ENCODE data around the gene HAUS7. TPM values are rescaled to one million over a fixed set of nuclear protein-coding genes. Genes with fewer than 3 reads are reported as not detected.

Gene HAUS7
- total and polyA plus RNA-seq, 2 donors from 2014 or later, result 28.1 to 47.6 TPM

DNA sequence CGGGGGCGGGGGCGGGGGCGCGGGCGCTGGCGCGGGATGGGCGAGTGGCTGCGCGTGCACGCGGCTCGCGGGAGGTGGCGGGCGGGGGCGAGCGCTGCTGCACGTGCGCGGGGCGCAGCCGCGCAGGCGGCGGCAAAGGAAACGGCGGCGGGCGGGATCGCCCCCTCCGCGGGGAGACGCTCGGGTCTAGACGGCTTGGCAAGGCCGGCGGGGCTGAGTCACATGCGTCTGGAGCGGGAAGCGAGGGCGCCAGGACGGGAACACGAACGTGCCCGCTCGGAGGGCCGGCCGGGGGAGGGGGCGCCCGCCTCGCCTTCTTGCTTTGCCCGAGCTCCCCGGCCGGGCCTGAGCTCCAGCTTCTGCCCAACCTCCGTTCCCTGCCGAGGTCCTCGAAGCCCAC, 4.3 kb upstream of the HAUS7 start:
- Histone ChIP-seq H3K27ac (ENCODE audit: low read depth in 2 of 2, low read length in 2 of 2) (no peak overlapping the region), H3K9ac (ENCODE audit: low read length in 3 of 3) (no peak overlapping the region), H3K9me3 (ENCODE audit: control insufficient read depth in 2 of 3, insufficient read depth in 1 of 3, low read length in 3 of 3) (no peaks in the 10 kb centered on the region), H3K27me3 (ENCODE audit: control insufficient read depth, insufficient read depth, low read length) (no peaks in the 10 kb centered on the region), H3K4me1 (ENCODE audit: control insufficient read depth in 2 of 3, insufficient read depth in 2 of 3, low read depth in 1 of 3, low read length in 3 of 3) (peaks cover 0 to 7% (median 0%) of the 10 kb centered on the region in 3 donors), H3K36me3 (ENCODE audit: control insufficient read depth in 2 of 3, insufficient read depth in 3 of 3, low read length in 3 of 3) (no peaks in the 10 kb centered on the region), H3K4me3 (ENCODE audit: low read length in 3 of 3) (no peak overlapping the region)
- DNase-seq, result peak in 4 of 5 donors; percentile 44 to 93 (median 66)
- no peak for FAIRE-seq
- TF ChIP-seq, protein P1, sequence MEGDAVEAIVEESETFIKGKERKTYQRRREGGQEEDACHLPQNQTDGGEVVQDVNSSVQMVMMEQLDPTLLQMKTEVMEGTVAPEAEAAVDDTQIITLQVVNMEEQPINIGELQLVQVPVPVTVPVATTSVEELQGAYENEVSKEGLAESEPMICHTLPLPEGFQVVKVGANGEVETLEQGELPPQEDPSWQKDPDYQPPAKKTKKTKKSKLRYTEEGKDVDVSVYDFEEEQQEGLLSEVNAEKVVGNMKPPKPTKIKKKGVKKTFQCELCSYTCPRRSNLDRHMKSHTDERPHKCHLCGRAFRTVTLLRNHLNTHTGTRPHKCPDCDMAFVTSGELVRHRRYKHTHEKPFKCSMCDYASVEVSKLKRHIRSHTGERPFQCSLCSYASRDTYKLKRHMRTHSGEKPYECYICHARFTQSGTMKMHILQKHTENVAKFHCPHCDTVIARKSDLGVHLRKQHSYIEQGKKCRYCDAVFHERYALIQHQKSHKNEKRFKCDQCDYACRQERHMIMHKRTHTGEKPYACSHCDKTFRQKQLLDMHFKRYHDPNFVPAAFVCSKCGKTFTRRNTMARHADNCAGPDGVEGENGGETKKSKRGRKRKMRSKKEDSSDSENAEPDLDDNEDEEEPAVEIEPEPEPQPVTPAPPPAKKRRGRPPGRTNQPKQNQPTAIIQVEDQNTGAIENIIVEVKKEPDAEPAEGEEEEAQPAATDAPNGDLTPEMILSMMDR (IDR thresholded peaks at IDR 0.05; ENCODE audit: borderline replicate concordance, extremely low read depth, insufficient read depth), result no peak
- intact Hi-C loops (cut with DNase I), result no loop called here

DNA sequence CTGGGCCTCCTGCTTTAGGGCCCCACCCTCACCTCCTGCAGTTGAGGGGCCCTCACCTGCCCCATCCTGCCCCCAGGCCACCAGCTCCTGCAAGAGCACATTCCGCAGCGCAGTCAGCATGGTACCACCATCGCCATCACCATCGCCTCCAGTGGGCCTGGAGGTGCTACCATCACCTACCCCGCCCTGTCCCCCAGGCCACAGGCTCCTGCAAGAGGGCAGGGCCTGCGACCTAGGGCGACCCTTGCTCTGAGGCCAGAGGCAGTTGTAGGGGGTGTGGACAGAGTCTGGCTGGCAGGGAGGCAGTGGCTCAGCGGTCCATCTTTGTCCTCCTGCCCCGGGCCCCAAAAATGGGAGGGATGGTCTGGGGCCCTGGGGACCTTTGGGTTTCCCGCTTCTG, 3.9 kb upstream of the HAUS7 start:
- Histone ChIP-seq H3K9me3 (ENCODE audit: control insufficient read depth in 2 of 3, insufficient read depth in 1 of 3, low read length in 3 of 3) (no peaks in the 10 kb centered on the region), H3K36me3 (ENCODE audit: control insufficient read depth in 2 of 3, insufficient read depth in 3 of 3, low read length in 3 of 3) (no peaks in the 10 kb centered on the region), H3K27me3 (ENCODE audit: control insufficient read depth, insufficient read depth, low read length) (no peaks in the 10 kb centered on the region), H3K4me1 (ENCODE audit: control insufficient read depth in 2 of 3, insufficient read depth in 2 of 3, low read depth in 1 of 3, low read length in 3 of 3) (peaks cover 0 to 7% (median 0%) of the 10 kb centered on the region in 3 donors), H3K4me3 (ENCODE audit: low read length in 3 of 3) (no peak overlapping the region), H3K27ac (ENCODE audit: low read depth in 2 of 2, low read length in 2 of 2) (no peak overlapping the region), H3K9ac (ENCODE audit: low read length in 3 of 3) (no peak overlapping the region)
- intact Hi-C loops (cut with DNase I), result no loop called here
- DNase-seq (no peak), FAIRE-seq (no peak)
- TF ChIP-seq, protein P1 (IDR thresholded peaks at IDR 0.05; ENCODE audit: borderline replicate concordance, extremely low read depth, insufficient read depth), result no peak

DNA sequence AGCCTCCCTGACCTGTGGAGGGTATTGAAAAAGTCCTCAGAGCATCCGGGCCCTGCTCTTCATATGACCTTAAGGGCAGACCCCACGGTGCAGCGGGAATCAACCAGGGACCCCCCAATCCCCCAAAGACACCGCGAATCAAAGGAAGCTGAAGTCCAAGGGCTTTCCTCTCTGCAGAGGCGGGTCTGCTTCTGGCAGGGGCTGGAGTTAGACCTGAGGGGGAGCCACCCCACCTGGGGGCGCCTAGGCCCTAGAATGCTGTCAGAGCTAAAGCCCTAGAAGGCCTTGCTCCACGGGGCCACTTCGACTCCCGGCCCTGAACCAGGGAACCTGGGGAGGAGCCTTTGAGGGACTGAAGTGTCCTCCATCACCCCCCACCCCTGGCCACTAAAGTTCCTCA, 2.8 kb upstream of the HAUS7 start:
- Histone ChIP-seq H3K4me1 (ENCODE audit: control insufficient read depth in 2 of 3, insufficient read depth in 2 of 3, low read depth in 1 of 3, low read length in 3 of 3) (peaks cover 0 to 7% (median 0%) of the 10 kb centered on the region in 3 donors), H3K9ac (ENCODE audit: low read length in 3 of 3) (no peak overlapping the region), H3K27ac (ENCODE audit: low read depth in 2 of 2, low read length in 2 of 2) (peak overlapping the region in 1 of 2 donors; percentile 17), H3K36me3 (ENCODE audit: control insufficient read depth in 2 of 3, insufficient read depth in 3 of 3, low read length in 3 of 3) (no peaks in the 10 kb centered on the region), H3K4me3 (ENCODE audit: low read length in 3 of 3) (no peak overlapping the region), H3K9me3 (ENCODE audit: control insufficient read depth in 2 of 3, insufficient read depth in 1 of 3, low read length in 3 of 3) (no peaks in the 10 kb centered on the region), H3K27me3 (ENCODE audit: control insufficient read depth, insufficient read depth, low read length) (no peaks in the 10 kb centered on the region)
- FAIRE-seq (no peak), DNase-seq (no peak)
- TF ChIP-seq, protein P1 (IDR thresholded peaks at IDR 0.05; ENCODE audit: borderline replicate concordance, extremely low read depth, insufficient read depth), result no peak
- intact Hi-C loops (cut with DNase I), result no loop called here

DNA sequence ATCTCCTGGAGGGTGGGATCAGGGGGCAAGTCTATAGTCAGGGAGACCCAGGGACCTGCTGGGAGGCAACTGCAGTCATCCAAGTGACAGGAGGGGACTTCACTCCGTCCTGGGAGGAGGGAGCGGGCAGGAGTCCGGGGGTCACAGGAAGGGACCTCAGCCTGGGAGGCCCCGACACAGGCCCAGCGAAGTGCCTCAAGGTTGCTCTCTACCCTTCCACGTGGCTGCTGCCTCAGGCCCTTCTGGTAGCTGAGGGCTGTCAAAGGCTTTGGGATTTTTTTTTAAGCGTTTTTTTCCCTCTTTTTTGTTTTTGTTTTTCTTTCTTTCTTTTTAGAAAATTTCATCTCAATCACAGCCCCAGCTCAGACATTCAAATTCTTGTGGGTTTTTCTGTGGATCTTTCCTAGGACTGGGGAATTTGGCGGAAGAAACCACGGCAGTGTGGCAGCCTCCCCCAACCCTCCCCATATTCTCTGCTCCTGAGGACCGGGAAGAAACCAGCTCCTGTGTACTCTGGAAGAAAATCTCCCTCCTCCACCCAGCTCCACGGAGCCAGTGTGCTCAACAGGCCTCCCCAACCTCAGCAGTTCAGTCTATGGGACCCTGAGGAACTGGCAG, 1.4 kb upstream of the HAUS7 start:
- no peak for FAIRE-seq

More for the DNA sequence above, 1.4 kb upstream of the HAUS7 start:
- H3K27ac ChIP-seq (ENCODE audit: low read depth in 2 of 2, low read length in 2 of 2), result no peak overlapping the region
- no peaks in the 10 kb centered on the region for H3K9me3 ChIP-seq (ENCODE audit: control insufficient read depth in 2 of 3, insufficient read depth in 1 of 3, low read length in 3 of 3)
- no peak overlapping the region for H3K4me3 ChIP-seq (ENCODE audit: low read length in 3 of 3)
- intact Hi-C loops (cut with DNase I), result no loop called here
- H3K27me3 ChIP-seq (ENCODE audit: control insufficient read depth, insufficient read depth, low read length), result no peaks in the 10 kb centered on the region
- peaks cover 0 to 7% (median 0%) of the 10 kb centered on the region in 3 donors for H3K4me1 ChIP-seq (ENCODE audit: control insufficient read depth in 2 of 3, insufficient read depth in 2 of 3, low read depth in 1 of 3, low read length in 3 of 3)
- no peak overlapping the region for H3K9ac ChIP-seq (ENCODE audit: low read length in 3 of 3)
- TF ChIP-seq, protein P1 (IDR thresholded peaks at IDR 0.05; ENCODE audit: borderline replicate concordance, extremely low read depth, insufficient read depth), result no peak
- DNase-seq, result no peak
- no peaks in the 10 kb centered on the region for H3K36me3 ChIP-seq (ENCODE audit: control insufficient read depth in 2 of 3, insufficient read depth in 3 of 3, low read length in 3 of 3)
